ENCODE results near the gene NFAM1. TPM values are rescaled to one million over a fixed set of nuclear protein-coding genes. Genes with fewer than 3 reads are reported as not detected.

NFAM1 gene
- 1 to 10 TPM; 2.1 to 6.6 (median 2.4) TPM for total RNA-seq
- long read RNA-seq, result 0 reads

GRCh38 chr22:42432020-42432596, at the start of gene NFAM1:
Gene NFAM1, minus strand, starts transcription at chr22:42432403. Its CDS starts 46 bp downstream, at chr22:42432357.
- intact Hi-C loops (cut with DNase I), result loop anchor here in 1 of 2 donors (5.0 to 10.0 kb wide), 2 partner anchors 265 to 467 kb away; partner anchors contain the start of gene SEPTIN3
- no peak for TF ChIP-seq CTCF (IDR thresholded peaks at IDR 0.05)
- peak; percentile 65 for TF ChIP-seq POLR2A (IDR thresholded peaks at IDR 0.05)
- H3K4me3 ChIP-seq, result peak within 1 kb of the TSS in 2 of 3 donors; percentile 27 to 32
- WGBS (ENCODE audit: insufficient coverage, low coverage, low lambda C conversion rate, missing lambda C conversion rate), result 29% methylated on average over 5 of the region's 24 CpGs
- H3K9me3 ChIP-seq, result no peaks in the 10 kb centered on the region
- H3K27ac ChIP-seq, result peak within 1 kb of the TSS; percentile 38 to 68 (median 50)
- peaks cover 0 to 3% (median 0%) of the 10 kb centered on the region in 4 donors for H3K4me1 ChIP-seq
- no peaks in the 10 kb centered on the region for H3K27me3 ChIP-seq
- ATAC-seq (peak; percentile 58 to 70 (median 62)), DNase-seq (peak; percentile 65 to 82 (median 68))
- H3K36me3 ChIP-seq, result no peaks in the 10 kb centered on the region

- no peak for ATAC-seq
- no peaks in the 10 kb centered on the region for H3K4me1 ChIP-seq
- intact Hi-C loops (cut with DNase I), result no loop called here
- no peaks in the 10 kb centered on the region for H3K36me3 ChIP-seq
- H3K27ac ChIP-seq, result no peak overlapping the region
- no peaks in the 10 kb centered on the region for H3K9me3 ChIP-seq
- no peaks in the 10 kb centered on the region for H3K27me3 ChIP-seq
- DNase-seq, result no peak
- WGBS (ENCODE audit: insufficient coverage, low coverage, low lambda C conversion rate, missing lambda C conversion rate), result 64% methylated on average over 2 of the region's 2 CpGs
- H3K4me3 ChIP-seq, result no peak overlapping the region
- TF ChIP-seq CTCF (IDR thresholded peaks at IDR 0.05) (no peak), POLR2A (IDR thresholded peaks at IDR 0.05) (no peak)
Observed at GRCh38 chr22:42475122-42475521, 42.9 kb upstream of the NFAM1 start.

- 75% methylated on average over 5 of the region's 5 CpGs for WGBS (ENCODE audit: insufficient coverage, low coverage, low lambda C conversion rate, missing lambda C conversion rate)
- no peak overlapping the region for H3K27ac ChIP-seq
- peak; percentile 77 to 86 (median 80) for ATAC-seq
- no peaks in the 10 kb centered on the region for H3K27me3 ChIP-seq
- no peak overlapping the region for H3K4me3 ChIP-seq
- TF ChIP-seq POLR2A (IDR thresholded peaks at IDR 0.05), result no peak
- peak; percentile 64 to 70 (median 67) for TF ChIP-seq CTCF (IDR thresholded peaks at IDR 0.05)
- no peaks in the 10 kb centered on the region for H3K4me1 ChIP-seq
- no peak for DNase-seq
- intact Hi-C loops (cut with DNase I), result no loop called here
- H3K36me3 ChIP-seq, result no peaks in the 10 kb centered on the region
- no peaks in the 10 kb centered on the region for H3K9me3 ChIP-seq
Observed at GRCh38 chr22:42473484-42474193, 41.4 kb upstream of the NFAM1 start.

GRCh38 chr22:42472671-42473070, 40.5 kb upstream of the NFAM1 start:
- Histone ChIP-seq H3K9me3 (no peaks in the 10 kb centered on the region), H3K4me1 (no peaks in the 10 kb centered on the region), H3K4me3 (no peak overlapping the region), H3K36me3 (no peaks in the 10 kb centered on the region), H3K27ac (no peak overlapping the region), H3K27me3 (no peaks in the 10 kb centered on the region)
- intact Hi-C loops (cut with DNase I), result no loop called here
- DNase-seq (no peak), ATAC-seq (no peak)
- 42% methylated on average over 2 of the region's 8 CpGs for WGBS (ENCODE audit: insufficient coverage, low coverage, low lambda C conversion rate, missing lambda C conversion rate)
- TF ChIP-seq POLR2A (IDR thresholded peaks at IDR 0.05) (no peak), CTCF (IDR thresholded peaks at IDR 0.05) (no peak)

Data from right lobe of liver (tissue), 6 donors.